Endometrial microvascular endothelial cells (primary cell): ENCODE data around the gene CACNA2D1. TPM values are rescaled to one million over a fixed set of nuclear protein-coding genes. Genes with fewer than 3 reads are reported as not detected.

Experiments used
- in situ Hi-C: cut with HindIII; loops from 2 replicates; pipeline ENCODE4 v1.10.0; 2017; ENCODE audit warnings: low sequenced_read_pairs, low pct_unique_long_range_greater_than_20kb; ENCODE audit errors: inconsistent ontology term
- total RNA-seq: library from RNA; depleted of rRNA; stranded (reverse); fragments of >200 nt; gene quantifications from one replicate; pipeline ENCODE4 v1.2.3, GENCODE V29; 2015; ENCODE audit errors: inconsistent ontology term

The CACNA2D1 gene
- total RNA-seq, 1 donor from 2014 or later, result 49.5 TPM

DNA sequence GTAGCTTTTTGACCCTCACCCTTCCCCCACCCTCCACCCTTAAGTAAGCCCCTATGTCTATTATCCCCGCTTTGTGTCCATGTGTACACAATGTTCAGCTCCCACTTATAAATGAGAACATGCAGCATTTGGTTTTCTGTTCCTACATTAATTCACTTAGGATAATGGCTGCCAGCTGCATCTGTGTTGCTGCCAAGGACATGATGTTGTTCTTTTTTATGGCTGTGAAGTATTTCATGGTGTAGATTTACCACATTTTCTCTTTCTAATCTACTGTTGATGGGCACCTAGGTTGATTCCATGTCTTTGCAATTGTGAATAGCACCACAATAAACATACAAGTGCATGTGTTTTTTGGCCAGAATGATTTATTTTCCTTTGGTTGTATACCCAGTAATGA, 232.2 kb downstream of the CACNA2D1 start:
- in situ Hi-C loops, result no loop called here

DNA sequence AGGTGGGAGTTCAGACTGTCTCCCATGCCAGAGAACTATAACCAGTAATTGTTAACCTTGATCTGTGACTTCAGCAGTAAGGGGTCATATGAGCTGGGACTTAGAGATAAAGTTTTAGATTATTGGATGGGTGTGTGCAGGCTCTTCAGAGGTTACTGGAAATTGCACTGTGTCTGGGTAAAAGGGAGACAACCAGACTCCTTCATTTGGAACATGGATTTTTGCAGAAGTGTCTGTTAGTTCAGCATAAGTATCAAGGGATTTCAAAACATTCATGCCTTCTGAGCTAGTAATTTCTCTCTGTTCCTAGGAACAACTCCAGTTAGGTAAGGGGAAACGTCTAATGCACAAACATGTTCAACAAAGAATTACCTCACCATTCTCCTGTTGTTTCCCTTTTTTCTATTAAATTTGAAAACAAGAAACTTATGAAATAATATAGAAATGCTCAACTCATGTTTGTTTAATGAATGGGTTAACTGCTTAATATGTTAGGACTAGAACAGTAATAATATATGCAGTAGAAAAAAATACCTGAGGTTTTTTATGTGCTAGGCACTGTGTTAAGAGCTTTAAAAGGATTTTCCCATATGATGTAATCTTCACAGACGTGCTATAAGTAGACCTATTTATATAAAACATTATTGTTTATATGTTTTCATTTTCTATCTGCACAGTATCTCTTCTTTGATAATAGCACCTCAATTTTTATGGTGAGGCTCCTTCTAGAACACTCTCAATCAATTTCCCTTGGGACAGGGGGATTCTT, 233.0 kb downstream of the CACNA2D1 start:
- in situ Hi-C loops, result no loop called here

DNA sequence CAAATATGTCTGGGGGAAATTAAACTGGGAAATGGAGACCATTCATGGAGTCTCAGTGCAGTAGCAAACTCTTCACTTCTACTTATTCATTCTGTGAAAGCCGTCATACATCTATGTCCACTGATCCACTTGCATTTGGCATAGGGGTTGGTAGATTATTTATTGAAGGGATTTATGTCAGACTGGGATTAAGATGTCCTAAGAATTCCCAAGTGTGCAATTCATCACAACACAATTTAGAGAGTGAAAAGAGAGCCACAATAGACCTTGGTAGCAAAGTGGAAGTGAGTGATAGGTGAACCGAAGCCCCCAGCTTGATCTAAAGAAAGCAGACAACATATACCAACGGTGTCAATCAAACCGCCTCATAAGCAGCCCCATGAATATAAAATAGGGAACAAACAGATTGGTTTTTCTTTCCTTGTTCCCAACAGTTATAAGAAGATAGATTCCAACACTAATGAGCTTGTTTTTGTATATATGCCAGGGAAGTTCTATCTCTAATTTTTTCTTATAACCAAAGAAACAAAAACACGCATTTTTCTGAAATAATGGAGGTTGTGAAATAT, 234.3 kb downstream of the CACNA2D1 start:
- in situ Hi-C loops, result no loop called here

DNA sequence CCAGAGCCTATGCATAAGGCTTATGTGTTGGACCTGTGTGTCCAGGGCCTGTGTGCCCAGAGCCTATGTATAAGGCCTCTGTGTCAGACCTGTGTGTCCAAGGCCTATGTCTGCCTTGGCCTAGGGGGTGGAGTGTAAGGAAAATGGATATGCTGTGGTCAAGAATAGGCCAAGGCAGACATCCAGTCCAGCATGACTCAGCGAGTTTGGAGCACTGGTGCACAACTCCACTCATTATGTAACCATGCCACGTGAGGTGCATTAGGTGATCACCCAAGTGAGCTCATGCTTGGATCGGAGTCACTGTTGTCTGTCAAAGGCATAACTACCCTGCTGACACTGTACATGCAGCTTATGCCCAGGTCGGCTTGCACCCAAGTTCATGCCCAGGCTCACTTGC, 238.9 kb downstream of the CACNA2D1 start:
- in situ Hi-C loops, result no loop called here

DNA sequence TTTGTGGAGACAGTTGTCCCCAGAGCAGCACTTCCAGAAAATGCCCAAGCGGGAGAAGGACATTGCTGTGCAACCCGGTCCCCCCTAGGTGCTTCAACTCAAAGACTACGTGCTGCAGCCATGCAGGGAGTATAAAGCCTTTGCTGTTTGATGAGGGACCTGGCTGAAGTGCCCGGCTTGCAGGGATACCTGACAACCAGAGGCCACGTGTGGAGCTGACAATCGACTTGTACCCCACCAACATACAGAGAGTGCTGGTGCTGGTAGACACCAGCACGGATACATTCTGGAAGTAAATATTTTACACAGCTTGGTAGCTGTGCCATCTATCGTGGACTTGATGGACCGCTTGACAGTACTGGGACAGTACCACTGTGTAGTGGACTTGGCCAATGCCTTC, 240.6 kb downstream of the CACNA2D1 start:
- in situ Hi-C loops, result no loop called here

DNA sequence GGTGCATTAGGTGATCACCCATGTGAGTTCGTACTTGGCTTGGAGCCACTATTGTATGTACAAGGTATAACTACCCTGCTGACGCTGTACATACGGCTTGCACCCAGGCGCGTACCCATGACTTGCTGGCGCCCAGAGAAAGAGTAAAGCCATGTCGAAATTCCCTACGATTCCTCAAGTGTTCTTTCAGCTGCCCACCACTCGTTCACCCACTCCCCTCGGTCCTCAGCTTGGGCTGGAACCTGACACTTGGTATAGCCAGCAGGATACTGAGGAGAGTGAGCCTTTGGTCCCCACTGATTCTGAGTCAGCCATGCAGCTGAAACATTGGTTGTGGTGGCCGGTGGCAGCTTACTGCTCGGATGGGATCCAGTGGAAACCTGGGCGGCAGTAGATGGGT, 241.5 kb downstream of the CACNA2D1 start:
- in situ Hi-C loops, result no loop called here

DNA sequence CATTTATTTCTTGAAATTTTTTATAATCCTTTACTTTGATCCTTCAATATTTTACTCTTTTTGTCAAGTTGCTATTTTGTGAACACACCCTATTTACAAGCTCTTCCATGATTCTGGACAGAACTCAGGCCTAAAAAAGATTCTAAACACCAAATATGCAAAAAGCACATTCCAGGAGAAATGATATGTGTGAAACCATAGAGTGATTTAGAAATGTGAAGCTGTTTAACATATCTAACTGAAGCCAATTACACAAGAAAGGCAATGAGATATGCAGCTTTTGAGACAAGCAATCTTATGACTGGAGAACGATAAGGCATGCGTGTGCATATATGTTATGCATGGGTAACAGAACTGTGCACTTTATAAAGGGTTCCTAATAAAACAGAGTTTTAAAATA, 243.0 kb downstream of the CACNA2D1 start:
- in situ Hi-C loops, result no loop called here

DNA sequence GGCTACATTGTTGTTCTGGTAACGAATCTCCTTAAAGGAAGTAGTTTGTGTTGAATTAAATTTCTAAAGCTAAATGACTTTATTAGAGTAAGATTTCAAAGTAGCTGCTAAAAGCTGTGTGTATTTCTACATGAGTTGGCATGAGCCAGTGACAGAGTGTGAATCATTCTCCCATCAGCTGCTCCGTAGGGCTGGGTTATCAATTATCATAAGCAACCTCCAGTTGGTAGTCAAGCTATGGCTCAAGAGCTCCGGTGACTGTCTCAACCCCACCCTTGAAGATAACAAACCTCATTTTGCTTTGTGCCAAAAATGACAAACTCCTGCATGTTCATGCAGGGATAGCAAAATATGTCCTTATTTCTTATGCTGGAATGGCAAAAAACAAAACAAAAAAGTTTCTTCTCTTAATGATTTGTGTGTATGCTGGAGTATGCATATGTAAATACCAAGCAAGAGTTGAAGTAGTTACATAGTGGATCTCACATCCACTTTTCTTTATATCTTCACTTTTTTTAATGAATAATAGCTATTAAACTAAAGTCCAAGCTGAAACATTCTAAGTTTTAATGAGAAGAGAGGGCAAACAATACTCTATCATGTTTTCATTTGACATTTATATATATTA, 249.4 kb downstream of the CACNA2D1 start:
- in situ Hi-C loops, result no loop called here

DNA sequence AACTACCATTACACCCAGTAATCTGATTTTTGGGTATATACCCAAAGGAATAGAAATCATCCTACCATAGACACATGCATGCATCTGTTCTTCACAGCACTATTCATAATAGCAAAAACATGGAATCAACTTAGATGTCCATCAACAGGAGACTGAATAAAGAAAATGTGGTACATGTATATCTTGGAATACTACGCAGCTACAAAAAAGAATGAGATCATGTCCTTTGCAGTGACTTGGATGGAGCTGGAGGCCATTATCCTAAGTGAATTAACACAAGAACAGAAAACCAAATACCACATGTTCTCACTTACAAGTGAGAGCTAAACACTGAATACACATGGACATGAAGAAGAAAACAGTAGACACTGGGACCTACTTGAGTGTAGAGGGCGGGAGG, 254.9 kb downstream of the CACNA2D1 start:
- in situ Hi-C loops, result no loop called here

DNA sequence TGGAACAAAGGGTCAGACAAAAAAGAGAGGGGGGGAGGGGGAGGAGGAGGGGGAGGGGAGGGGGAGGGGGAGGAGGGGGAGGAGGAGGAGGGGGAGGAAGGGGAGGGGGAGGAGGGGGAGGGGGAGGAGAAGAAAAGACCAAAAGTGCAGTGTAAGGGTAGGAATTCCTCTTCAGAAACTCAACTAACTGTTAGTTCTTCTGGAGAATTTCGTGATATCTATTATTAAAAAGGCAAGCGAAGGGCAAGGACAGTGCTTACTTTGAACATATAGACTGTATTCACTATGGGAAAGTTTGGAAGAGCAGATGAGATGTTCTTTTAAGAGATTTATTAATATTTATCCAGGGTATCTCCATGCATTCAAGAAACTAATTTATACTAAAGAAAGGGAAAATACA, 258.1 kb downstream of the CACNA2D1 start:
- in situ Hi-C loops, result no loop called here

DNA sequence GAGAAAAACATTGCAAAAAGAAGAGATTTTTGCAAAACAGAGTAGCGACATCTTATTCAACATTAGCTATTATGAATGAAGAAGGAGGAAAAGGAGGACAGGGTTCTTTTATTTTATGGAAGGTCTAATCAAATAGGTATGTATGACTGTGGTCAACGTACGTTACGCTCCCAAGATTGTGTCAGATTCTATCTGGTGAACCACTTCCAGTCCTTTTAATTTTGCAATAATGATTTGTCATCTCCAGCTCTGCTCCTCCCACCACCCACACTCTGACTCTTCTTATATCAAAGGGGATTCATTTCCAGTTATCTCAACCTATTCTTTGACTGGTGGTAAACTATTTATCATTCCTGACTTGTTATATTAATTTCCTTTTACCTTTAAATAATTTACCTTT, 259.9 kb downstream of the CACNA2D1 start:
- in situ Hi-C loops, result no loop called here

DNA sequence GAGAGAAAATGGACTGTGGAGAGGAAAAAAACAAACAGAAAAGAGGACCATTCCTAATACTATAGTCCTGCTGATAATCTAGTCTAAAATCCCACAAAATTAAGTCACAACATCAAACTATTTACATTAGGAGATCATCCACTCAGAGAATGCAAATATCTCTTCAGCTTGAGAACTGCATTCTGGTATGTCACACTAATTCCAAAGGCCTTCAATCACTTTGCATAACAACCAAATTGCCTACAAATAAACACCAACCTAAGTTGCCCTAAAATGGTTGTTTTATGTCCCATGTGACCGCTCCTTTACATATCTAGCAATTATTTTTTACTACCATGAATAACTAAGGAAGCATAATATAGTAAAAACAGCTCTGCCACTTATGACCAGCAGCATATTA, 264.3 kb downstream of the CACNA2D1 start:
- in situ Hi-C loops, result no loop called here

DNA sequence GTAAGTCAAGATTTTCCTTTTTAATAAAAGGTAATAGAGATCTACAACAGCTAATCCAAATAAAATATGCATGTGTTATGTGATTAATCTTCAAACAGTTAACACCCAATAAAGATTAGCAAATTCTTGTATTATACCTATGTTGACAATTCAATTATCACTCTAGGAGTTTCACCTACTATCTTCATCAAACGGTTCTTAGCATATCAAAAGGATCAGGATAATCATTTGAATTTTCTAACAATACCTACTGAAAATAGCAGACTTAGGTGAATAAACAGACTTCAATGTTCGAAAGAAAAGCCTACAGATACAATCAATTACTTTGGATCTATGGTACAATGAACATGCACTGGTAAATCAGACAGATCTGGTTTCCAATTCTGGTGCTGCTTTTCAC, 268.3 kb downstream of the CACNA2D1 start:
- in situ Hi-C loops, result no loop called here

DNA sequence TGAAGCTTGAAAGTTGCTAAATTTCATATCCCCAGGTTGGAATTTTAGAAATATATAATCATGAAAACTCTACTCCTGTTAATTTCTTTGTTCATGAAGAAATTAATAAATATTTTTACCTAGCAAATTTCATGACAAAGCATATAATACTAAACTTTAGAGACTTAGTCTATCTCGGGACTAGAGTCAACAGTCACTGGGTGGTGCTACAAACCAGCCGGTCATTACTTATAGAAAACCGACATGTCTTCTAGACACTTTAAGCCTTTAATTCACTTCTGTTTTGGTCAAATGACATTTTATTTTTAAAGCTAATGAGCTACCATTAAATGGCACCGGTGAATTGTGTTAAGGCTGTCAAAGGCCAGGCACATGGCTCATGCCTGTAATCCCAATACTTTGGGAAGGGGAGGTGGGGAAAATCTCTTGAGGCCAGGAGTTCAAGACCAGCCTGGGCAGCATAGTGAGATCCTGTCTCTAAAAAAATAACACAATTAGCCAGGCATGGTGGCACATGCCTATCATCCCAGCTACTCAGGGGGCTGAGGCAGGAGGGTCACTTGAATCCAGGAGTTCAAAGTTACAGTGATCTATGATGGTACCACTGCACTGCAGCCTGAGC, 270.1 kb downstream of the CACNA2D1 start:
- in situ Hi-C loops, result no loop called here

DNA sequence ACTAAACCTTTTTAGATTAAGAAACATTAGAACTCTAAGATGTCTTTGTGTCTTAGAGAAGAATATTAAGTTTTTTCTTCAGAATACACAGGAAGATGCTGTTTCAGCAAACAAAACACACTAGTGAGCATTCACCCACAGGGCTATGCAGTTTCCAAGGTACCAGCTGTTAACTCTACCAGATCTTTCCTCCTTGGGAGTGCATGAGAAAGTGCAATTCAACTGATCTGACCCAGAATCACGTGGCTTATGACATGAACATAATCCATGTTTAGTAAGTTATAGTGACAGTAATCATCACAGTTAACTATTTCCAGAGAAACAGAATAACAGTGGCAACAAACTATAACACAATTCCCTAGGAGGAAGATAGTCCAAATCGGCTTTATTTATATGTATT, 270.7 kb downstream of the CACNA2D1 start:
- in situ Hi-C loops, result no loop called here

DNA sequence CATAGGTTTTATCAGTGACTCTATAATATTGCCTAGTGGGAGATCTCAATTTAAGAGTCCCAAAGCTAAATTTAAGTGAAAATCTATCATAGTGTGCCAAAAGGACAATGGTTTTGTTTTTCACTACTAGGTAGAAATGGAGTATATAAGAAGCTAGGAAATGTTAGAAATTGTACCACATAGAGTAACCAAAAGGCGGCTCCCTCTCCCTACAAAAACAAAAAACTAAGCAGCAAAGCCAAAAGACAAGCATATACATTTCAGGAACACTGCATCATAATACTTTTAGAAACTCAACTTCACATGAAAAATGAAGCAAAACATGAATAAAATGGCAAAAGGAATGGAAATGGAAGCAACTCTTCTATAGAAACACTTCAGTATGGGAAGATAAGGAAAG, 271.6 kb downstream of the CACNA2D1 start:
- in situ Hi-C loops, result no loop called here

DNA sequence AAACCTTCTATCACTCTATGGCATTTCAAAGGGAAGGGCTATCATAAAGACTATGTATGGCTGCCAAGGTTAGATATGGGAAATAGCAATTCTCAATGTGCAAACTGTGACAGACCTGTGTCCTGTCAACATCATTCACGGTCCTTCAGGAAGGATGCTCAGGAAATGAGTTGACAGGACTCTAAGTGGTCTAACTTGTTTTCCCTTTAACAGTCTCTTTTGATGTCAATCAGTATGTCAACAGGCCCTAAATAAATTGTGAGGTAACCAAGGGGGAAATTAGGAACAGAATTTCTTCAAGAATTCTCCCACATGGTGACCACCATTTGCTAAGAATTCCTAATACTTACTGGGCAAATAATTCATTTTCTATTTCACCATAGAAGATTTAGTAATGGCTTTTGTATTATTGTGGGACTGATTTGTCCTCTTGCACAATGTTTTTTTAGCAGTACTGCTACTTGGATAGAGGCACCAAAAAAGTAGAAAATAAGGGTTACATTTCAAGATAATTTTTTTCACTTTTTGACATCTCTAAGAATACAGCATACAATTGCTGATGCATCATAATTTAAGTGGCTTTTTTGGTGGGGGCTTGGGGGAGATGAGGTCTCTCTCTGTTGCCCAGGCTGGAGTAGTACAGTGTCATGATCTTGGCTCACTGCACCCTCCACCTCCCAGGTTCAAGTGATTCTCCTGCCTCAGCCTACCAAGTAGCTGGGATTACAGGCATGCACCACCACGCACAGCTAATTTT, 275.8 kb downstream of the CACNA2D1 start:
- in situ Hi-C loops, result no loop called here

DNA sequence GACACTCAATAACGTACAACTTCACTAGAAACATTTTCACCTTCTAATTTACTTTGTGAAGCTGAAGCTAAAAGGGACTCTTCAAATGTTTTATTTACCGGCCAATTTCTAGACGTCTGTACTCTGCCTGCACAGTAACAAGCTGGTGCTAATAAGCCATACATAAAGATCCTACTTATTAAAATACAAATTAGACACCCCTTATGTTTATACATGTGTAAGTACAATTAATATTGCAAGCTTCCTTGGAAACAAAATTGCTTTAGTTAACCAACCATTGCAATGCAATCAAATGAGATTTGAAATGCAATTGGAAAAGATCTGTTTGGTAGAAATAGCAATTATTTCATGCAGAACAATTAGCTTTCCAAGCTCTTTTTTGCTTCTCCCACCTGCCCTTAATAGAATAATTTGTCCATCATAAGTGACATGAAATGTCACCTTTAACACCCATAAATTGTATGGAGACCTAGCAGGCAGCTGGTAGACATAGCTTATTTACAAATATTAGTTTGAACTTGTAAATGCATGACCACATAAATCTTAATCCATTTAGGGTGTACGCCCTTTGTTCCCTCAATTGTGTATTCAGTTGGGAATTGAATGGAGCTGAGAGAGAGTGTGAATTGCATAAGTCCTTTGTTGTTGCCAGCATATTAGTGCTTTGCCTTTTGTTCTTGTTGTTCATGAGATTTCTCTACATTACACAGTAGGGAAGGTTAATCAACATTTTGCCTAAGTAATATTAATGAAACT, 277.1 kb downstream of the CACNA2D1 start:
- in situ Hi-C loops, result no loop called here

DNA sequence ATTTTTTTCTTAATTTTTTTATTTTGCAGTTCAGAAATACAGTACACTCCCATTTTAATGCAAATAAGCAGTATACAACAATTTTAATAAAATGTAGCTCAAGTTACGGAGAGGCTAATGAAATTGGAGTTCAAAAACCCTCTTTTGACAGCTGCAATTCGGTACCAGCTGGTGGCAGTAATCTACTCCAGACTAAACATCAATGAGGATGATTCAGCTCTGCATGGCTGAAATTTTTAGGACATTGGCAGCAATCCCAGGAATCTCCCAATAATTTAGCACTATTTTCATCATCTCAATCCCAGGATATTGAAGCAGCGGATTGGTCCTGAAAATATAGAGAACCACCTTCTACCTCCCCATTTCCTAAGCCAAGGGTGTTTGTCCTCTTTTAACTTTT, 278.8 kb downstream of the CACNA2D1 start:
- in situ Hi-C loops, result no loop called here
